GM19467 (cell line): Measurements from ENCODE around the gene MAGEB1.

Source experiments
- ATAC-seq: cut with Tn5 transposase; IDR thresholded peaks from one replicate; pipeline ENCODE4 v1.9.1; 2021; ENCODE audit warnings: mild to moderate bottlenecking, moderate library complexity; ENCODE audit not compliant: unreplicated experiment

Gene MAGEB1

GRCh38 chrX:30296408-30297254 is 49.7 kb downstream of the MAGEB1 start:
- no peak for ATAC-seq

GRCh38 chrX:30301208-30301607 is 54.3 kb downstream of the MAGEB1 start:
- no peak for ATAC-seq
